Sigmoid colon (tissue), 4 donors: Measurements from ENCODE around the gene PPP1R3D.

Experiments used
- EP300 ChIP-seq, 4 donors: sonication (generic); formaldehyde crosslinking; IDR thresholded peaks; one replicate each; pipeline ENCODE4 v1.6.1; 2017; ENCODE audit warnings: antibody characterized with exemption in 4 of 4
- POLR2A ChIP-seq, 2 donors: fragments of 450-650 bp; IDR thresholded peaks; one replicate each; pipeline ENCODE4 v1.6.1; 2016; ENCODE audit warnings: antibody characterized with exemption in 2 of 2, mild to moderate bottlenecking in 2 of 2, moderate library complexity in 2 of 2
- POLR2AphosphoS5 ChIP-seq, 4 donors: sonication (generic); formaldehyde crosslinking; IDR thresholded peaks; one replicate each; pipeline ENCODE4 v1.6.1; 2017; ENCODE audit warnings: antibody characterized with exemption in 4 of 4
- TF ChIP-seq, protein P1 (sequence below), 4 experiments: fragments of 450-650 bp in 3 of 4; fragments of 200-600 bp in 1 of 4; IDR thresholded peaks; one replicate each; pipeline ENCODE4 v1.5.1; 2016 to 2019; ENCODE audit warnings: antibody characterized with exemption in 4 of 4, mild to moderate bottlenecking in 3 of 4, moderate library complexity in 2 of 4

DNA sequence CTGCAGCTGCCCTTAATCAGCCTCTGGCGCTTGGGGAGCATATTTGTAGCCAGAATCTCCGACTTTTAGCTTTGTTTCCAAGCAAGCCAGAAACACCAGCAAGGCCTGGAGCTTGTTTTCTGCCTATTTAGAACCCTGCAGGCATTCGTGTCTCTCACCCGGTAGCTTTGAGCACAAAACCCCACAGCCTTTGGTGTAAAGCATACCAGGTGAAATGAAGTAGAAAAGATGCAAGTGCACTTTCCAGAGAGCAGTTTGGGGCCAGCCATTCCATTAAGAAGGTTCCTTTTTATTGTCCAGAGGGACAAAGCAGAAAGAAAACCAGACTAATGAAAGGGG, 820 bp upstream of the PPP1R3D start:
- TF ChIP-seq, protein P1, sequence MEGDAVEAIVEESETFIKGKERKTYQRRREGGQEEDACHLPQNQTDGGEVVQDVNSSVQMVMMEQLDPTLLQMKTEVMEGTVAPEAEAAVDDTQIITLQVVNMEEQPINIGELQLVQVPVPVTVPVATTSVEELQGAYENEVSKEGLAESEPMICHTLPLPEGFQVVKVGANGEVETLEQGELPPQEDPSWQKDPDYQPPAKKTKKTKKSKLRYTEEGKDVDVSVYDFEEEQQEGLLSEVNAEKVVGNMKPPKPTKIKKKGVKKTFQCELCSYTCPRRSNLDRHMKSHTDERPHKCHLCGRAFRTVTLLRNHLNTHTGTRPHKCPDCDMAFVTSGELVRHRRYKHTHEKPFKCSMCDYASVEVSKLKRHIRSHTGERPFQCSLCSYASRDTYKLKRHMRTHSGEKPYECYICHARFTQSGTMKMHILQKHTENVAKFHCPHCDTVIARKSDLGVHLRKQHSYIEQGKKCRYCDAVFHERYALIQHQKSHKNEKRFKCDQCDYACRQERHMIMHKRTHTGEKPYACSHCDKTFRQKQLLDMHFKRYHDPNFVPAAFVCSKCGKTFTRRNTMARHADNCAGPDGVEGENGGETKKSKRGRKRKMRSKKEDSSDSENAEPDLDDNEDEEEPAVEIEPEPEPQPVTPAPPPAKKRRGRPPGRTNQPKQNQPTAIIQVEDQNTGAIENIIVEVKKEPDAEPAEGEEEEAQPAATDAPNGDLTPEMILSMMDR (IDR thresholded peaks at IDR 0.05), result no peak
- TF ChIP-seq EP300 (IDR thresholded peaks at IDR 0.05) (no peak), POLR2A (IDR thresholded peaks at IDR 0.05) (no peak), POLR2AphosphoS5 (IDR thresholded peaks at IDR 0.05) (no peak)
